Lower leg skin (tissue), 3 donors: ENCODE results near the gene HOXA1.

Experiments used
- POLR2A ChIP-seq, 2 donors: fragments of 450-650 bp; IDR thresholded peaks; one replicate each; pipeline ENCODE4 v1.6.1; 2016 to 2017; ENCODE audit warnings: antibody characterized with exemption in 2 of 2, mild to moderate bottlenecking in 1 of 2, moderate library complexity in 1 of 2
- TF ChIP-seq, protein P1 (sequence below), 3 donors: fragments of 450-650 bp; IDR thresholded peaks; one replicate each; pipeline ENCODE4 v1.5.1; 2016; ENCODE audit warnings: antibody characterized with exemption in 3 of 3, mild to moderate bottlenecking in 3 of 3, moderate library complexity in 2 of 3

DNA sequence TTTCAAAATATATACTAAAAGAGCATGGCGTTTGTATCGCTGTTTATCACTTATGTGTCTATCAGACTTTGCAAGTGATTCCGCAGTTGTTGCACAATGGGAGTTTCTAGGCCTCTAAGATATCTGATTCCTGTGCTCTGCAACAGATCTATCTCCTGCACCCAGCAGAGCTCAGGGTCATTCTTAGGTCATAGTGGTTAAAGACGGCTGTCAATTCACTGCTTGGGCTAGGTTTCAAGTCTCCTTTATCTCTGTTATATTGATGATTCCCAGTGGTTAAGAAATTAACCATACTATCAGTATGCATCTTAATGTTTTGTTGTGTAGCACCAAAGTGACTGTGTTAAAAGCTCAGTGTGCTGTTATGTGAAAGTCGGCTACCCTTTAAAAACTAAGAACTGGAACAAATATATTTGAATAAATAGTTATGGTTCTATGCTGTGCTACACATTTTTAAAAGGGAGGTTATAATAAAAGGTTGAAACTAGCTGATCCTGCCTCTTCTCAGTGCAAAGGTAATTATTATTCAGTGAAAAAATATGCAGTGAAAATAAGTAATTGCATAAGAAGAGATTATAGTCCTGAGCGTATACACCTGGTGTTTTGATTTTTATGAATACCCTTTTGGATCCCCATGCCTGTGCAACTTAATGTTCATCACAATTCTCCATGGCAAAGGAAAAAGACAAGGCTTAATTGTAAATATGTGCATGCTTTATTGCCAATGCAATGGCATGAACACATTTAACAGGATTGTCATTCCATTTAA lies 24.0 kb downstream of the HOXA1 start:
- TF ChIP-seq, protein P1, sequence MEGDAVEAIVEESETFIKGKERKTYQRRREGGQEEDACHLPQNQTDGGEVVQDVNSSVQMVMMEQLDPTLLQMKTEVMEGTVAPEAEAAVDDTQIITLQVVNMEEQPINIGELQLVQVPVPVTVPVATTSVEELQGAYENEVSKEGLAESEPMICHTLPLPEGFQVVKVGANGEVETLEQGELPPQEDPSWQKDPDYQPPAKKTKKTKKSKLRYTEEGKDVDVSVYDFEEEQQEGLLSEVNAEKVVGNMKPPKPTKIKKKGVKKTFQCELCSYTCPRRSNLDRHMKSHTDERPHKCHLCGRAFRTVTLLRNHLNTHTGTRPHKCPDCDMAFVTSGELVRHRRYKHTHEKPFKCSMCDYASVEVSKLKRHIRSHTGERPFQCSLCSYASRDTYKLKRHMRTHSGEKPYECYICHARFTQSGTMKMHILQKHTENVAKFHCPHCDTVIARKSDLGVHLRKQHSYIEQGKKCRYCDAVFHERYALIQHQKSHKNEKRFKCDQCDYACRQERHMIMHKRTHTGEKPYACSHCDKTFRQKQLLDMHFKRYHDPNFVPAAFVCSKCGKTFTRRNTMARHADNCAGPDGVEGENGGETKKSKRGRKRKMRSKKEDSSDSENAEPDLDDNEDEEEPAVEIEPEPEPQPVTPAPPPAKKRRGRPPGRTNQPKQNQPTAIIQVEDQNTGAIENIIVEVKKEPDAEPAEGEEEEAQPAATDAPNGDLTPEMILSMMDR (IDR thresholded peaks at IDR 0.05): no peak
- no peak for TF ChIP-seq POLR2A (IDR thresholded peaks at IDR 0.05)
